ENCODE results near the gene DNM3.

- no peak for TF ChIP-seq SRF (IDR thresholded peaks at IDR 0.05; ENCODE audit: low read depth, low read length)
- TF ChIP-seq, protein P1, sequence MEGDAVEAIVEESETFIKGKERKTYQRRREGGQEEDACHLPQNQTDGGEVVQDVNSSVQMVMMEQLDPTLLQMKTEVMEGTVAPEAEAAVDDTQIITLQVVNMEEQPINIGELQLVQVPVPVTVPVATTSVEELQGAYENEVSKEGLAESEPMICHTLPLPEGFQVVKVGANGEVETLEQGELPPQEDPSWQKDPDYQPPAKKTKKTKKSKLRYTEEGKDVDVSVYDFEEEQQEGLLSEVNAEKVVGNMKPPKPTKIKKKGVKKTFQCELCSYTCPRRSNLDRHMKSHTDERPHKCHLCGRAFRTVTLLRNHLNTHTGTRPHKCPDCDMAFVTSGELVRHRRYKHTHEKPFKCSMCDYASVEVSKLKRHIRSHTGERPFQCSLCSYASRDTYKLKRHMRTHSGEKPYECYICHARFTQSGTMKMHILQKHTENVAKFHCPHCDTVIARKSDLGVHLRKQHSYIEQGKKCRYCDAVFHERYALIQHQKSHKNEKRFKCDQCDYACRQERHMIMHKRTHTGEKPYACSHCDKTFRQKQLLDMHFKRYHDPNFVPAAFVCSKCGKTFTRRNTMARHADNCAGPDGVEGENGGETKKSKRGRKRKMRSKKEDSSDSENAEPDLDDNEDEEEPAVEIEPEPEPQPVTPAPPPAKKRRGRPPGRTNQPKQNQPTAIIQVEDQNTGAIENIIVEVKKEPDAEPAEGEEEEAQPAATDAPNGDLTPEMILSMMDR (IDR thresholded peaks at IDR 0.05; ENCODE audit: control extremely low read depth in 1 of 3, insufficient read depth in 1 of 3, low read depth in 1 of 3, low read length in 3 of 3) = no peak
Measured at GRCh38 chr1:172357753-172358385, 516.6 kb downstream of the DNM3 start.

Data from H1 (cell line).